ENCODE measurements around the gene OPA1. TPM values are rescaled to one million over a fixed set of nuclear protein-coding genes. Genes with fewer than 3 reads are reported as not detected.
A peak's percentile ranks its signal among the peaks of the same experiment; 100 is the strongest.

OPA1 gene
- total and polyA plus RNA-seq, 2 of the 13 experiments (the other 11 are each of a cell fraction or from before 2014, with no cell fraction given): 26.7 to 78.5 TPM

GRCh38 chr3:193719735-193720134 is 126.7 kb downstream of the OPA1 start (continued):
- no peak for TF ChIP-seq ZSCAN21 (CRISPR knock-in tag; IDR thresholded peaks at IDR 0.05; ENCODE audit: borderline replicate concordance)
- TF ChIP-seq TIGD3 (CRISPR knock-in tag; IDR thresholded peaks at IDR 0.05; ENCODE audit: borderline replicate concordance): no peak
- no peak for TF ChIP-seq ELF3 (CRISPR knock-in tag; IDR thresholded peaks at IDR 0.05)
- no peak for TF ChIP-seq GZF1 (CRISPR knock-in tag; IDR thresholded peaks at IDR 0.05)
- TF ChIP-seq NR2F6 (IDR thresholded peaks at IDR 0.05): peak; percentile 70
- peak; percentile 81 for TF ChIP-seq NR2F6 (CRISPR knock-in tag; IDR thresholded peaks at IDR 0.05)
- TF ChIP-seq, protein P1, sequence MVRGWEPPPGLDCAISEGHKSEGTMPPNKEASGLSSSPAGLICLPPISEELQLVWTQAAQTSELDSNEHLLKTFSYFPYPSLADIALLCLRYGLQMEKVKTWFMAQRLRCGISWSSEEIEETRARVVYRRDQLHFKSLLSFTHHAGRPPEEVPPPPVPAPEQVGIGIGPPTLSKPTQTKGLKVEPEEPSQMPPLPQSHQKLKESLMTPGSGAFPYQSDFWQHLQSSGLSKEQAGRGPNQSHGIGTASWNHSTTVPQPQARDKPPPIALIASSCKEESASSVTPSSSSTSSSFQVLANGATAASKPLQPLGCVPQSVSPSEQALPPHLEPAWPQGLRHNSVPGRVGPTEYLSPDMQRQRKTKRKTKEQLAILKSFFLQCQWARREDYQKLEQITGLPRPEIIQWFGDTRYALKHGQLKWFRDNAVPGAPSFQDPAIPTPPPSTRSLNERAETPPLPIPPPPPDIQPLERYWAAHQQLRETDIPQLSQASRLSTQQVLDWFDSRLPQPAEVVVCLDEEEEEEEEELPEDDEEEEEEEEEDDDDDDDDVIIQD (CRISPR knock-in tag; IDR thresholded peaks at IDR 0.05; ENCODE audit: low read depth): 0 out of 2 replicates have a peak, but pooled peaks have one; percentile 15
- TF ChIP-seq ESRRA (CRISPR knock-in tag; IDR thresholded peaks at IDR 0.05; ENCODE audit: low read depth): 0 out of 2 replicates have a peak, but pooled peaks have one; percentile 49
- TF ChIP-seq TBX2 (CRISPR knock-in tag; IDR thresholded peaks at IDR 0.05; ENCODE audit: borderline replicate concordance): no peak
- peak; percentile 31; the same call in 1 of the 2 replicates for TF ChIP-seq HNF4A (CRISPR knock-in tag; IDR thresholded peaks at IDR 0.05)
- TF ChIP-seq RXRB (CRISPR knock-in tag; IDR thresholded peaks at IDR 0.05; ENCODE audit: borderline replicate concordance): peak; percentile 62; the same call in 1 of the 2 replicates
- TF ChIP-seq ZNF784 (CRISPR knock-in tag; IDR thresholded peaks at IDR 0.05; ENCODE audit: borderline replicate concordance): no peak
- TF ChIP-seq NR2C2 (CRISPR knock-in tag; IDR thresholded peaks at IDR 0.05; ENCODE audit: borderline replicate concordance): peak; percentile 52
- TF ChIP-seq RAD21 (CRISPR knock-in tag; IDR thresholded peaks at IDR 0.05): no peak
- TF ChIP-seq ZNF710 (CRISPR knock-in tag; IDR thresholded peaks at IDR 0.05; ENCODE audit: borderline replicate concordance): no peak
- TF ChIP-seq ZNF547 (CRISPR knock-in tag; IDR thresholded peaks at IDR 0.05): no peak
- TF ChIP-seq MIER3 (CRISPR knock-in tag; IDR thresholded peaks at IDR 0.05; ENCODE audit: borderline replicate concordance): peak; percentile 45; the same call in 1 of the 2 replicates
- no peak for TF ChIP-seq ATF5 (CRISPR knock-in tag; IDR thresholded peaks at IDR 0.05; ENCODE audit: low read depth)
- TF ChIP-seq FLYWCH1 (CRISPR knock-in tag; IDR thresholded peaks at IDR 0.05): no peak
- no peak for TF ChIP-seq SRSF4 (IDR thresholded peaks at IDR 0.05; ENCODE audit: low read depth, low read length, poor library complexity, severe bottlenecking)
- TF ChIP-seq, protein P2, sequence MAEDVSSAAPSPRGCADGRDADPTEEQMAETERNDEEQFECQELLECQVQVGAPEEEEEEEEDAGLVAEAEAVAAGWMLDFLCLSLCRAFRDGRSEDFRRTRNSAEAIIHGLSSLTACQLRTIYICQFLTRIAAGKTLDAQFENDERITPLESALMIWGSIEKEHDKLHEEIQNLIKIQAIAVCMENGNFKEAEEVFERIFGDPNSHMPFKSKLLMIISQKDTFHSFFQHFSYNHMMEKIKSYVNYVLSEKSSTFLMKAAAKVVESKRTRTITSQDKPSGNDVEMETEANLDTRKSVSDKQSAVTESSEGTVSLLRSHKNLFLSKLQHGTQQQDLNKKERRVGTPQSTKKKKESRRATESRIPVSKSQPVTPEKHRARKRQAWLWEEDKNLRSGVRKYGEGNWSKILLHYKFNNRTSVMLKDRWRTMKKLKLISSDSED (CRISPR knock-in tag; IDR thresholded peaks at IDR 0.05): no peak
